H1 (cell line): ENCODE results near the gene TM4SF20. TPM values are rescaled to one million over a fixed set of nuclear protein-coding genes. Genes with fewer than 3 reads are reported as not detected.

ENCODE experiments used
- CTCF ChIA-PET: fragments of 300-600 bp; sonication (Branson Sonifier 250); formaldehyde crosslinking; loops from one replicate; lab custom pipeline; 2021; ENCODE audit not compliant: partially characterized antibody; lab: Charles Lee
- POLR2A ChIA-PET: fragments of 300-600 bp; sonication (Branson Sonifier 250); formaldehyde crosslinking; loops from one replicate; lab custom pipeline; 2021; ENCODE audit warnings: inconsistent platforms; ENCODE audit not compliant: partially characterized antibody; lab: Charles Lee
- DNase-seq, 2 experiments: peaks; one replicate each; pipeline versions ENCODE4 v3.0.0 to v3.0.0-alpha.2; 2010 to 2022; ENCODE audit warnings: low spot score in 2 of 2, low read depth in 1 of 2, mixed read lengths in 1 of 2
- FAIRE-seq: peaks from 2 replicates; lab custom pipeline; 2011; peaks lifted over from hg19 to GRCh38; lab: Jason Lieb, UNC
- H2AFZ ChIP-seq: 2 replicates; pipeline ENCODE4 v1.8.1; 2012; ENCODE audit warnings: low read length, inconsistent platforms
- H2AK5ac ChIP-seq: 2 replicates; pipeline ENCODE4 v1.6.1; 2013; ENCODE audit warnings: low read depth, low read length
- H2BK120ac ChIP-seq: replicated peaks from 2 replicates; pipeline ENCODE3; 2013; ENCODE audit warnings: low read depth, low read length, inconsistent platforms
- H2BK12ac ChIP-seq: 2 replicates; pipeline ENCODE4 v1.6.1; 2013; ENCODE audit warnings: low read depth, low read length
- H2BK15ac ChIP-seq: 2 replicates; pipeline ENCODE4 v1.6.1; 2013; ENCODE audit warnings: low read length
- H2BK20ac ChIP-seq: 2 replicates; pipeline ENCODE4 v1.6.1; 2013; ENCODE audit warnings: low read length
- H2BK5ac ChIP-seq: 2 replicates; pipeline ENCODE4 v1.6.1; 2013; ENCODE audit warnings: low read depth, low read length
- H3K14ac ChIP-seq: 2 replicates; pipeline ENCODE4 v1.6.1; 2013; ENCODE audit warnings: inconsistent platforms; ENCODE audit not compliant: insufficient read length
- H3K18ac ChIP-seq: 2 replicates; pipeline ENCODE4 v1.6.1; 2013; ENCODE audit warnings: low read length; ENCODE audit errors: extremely low read depth
- H3K23ac ChIP-seq: 2 replicates; pipeline ENCODE4 v1.6.1; 2013; ENCODE audit warnings: inconsistent platforms; ENCODE audit not compliant: insufficient read length
- H3K23me2 ChIP-seq: 2 replicates; pipeline ENCODE4 v1.6.1; 2013; ENCODE audit warnings: low read depth, low read length
- H3K27ac ChIP-seq: 2 replicates; pipeline ENCODE4 v1.6.1; 2011; ENCODE audit warnings: low read depth, low read length, inconsistent platforms
- H3K27me3 ChIP-seq, 4 experiments: replicated peaks in 1 of 4; 1 replicate in 1 of 4; 2 replicates in 3 of 4; pipeline versions ENCODE4 v1.6.1 to v1.8.1; 2011 to 2013; ENCODE audit warnings: low read length in 3 of 4, mild to moderate bottlenecking in 3 of 4, inconsistent platforms in 2 of 4, mixed read lengths in 2 of 4, moderate library complexity in 1 of 4; ENCODE audit not compliant: control insufficient read depth in 3 of 4, insufficient read depth in 3 of 4; ENCODE audit errors: extremely low read depth in 1 of 4
- H3K36me3 ChIP-seq, 4 experiments: 2 replicates each; pipeline versions ENCODE4 v1.6.1 to v1.8.1; 2011 to 2013; ENCODE audit warnings: mild to moderate bottlenecking in 4 of 4, low read length in 3 of 4, moderate library complexity in 2 of 4, control low read depth in 1 of 4, inconsistent platforms in 1 of 4; ENCODE audit not compliant: insufficient read depth in 4 of 4, control insufficient read depth in 2 of 4
- H3K4ac ChIP-seq: replicated peaks from 2 replicates; pipeline ENCODE3; 2013; ENCODE audit warnings: low read length, low read depth, mixed read lengths, inconsistent platforms; ENCODE audit not compliant: insufficient read length
- H3K4me1 ChIP-seq, 4 experiments: replicated peaks in 1 of 4; 1 replicate in 1 of 4; 2 replicates in 3 of 4; pipeline versions ENCODE4 v1.6.1 to v1.8.1; 2011 to 2013; ENCODE audit warnings: low read length in 3 of 4, inconsistent platforms in 2 of 4, mixed read lengths in 1 of 4; ENCODE audit not compliant: insufficient read depth in 4 of 4, control insufficient read depth in 3 of 4
- H3K4me2 ChIP-seq, 2 experiments: 2 replicates each; pipeline versions ENCODE4 v1.6.1 to v1.8.1; 2011 to 2013; ENCODE audit warnings: low read depth in 2 of 2, low read length in 2 of 2, control low read depth in 1 of 2, inconsistent platforms in 1 of 2, mild to moderate bottlenecking in 1 of 2; ENCODE audit not compliant: insufficient read depth in 1 of 2
- H3K4me3 ChIP-seq, 4 experiments: fragments of 200-600, 300-600 bp in 1 of 4; sonication (generic), shearing (Covaris generic), sonication (Bioruptor Twin) in 1 of 4; 2 replicates each; pipeline versions ENCODE4 v1.5.1 to v1.8.1; 2011 to 2016; ENCODE audit warnings: low read length in 4 of 4, low read depth in 3 of 4, control low read depth in 2 of 4, inconsistent platforms in 2 of 4, mild to moderate bottlenecking in 2 of 4, mixed read lengths in 1 of 4, moderate library complexity in 1 of 4; ENCODE audit not compliant: insufficient read depth in 2 of 4; ENCODE audit errors: extremely low read depth in 1 of 4
- H3K56ac ChIP-seq: replicated peaks from 2 replicates; pipeline ENCODE3; 2013; ENCODE audit warnings: low read depth, mild to moderate bottlenecking, mixed read lengths, low read length, inconsistent platforms; ENCODE audit not compliant: insufficient read length
- H3K79me1 ChIP-seq: 2 replicates; pipeline ENCODE4 v1.6.1; 2013; ENCODE audit warnings: low read depth, low read length, control low read depth
- H3K79me2 ChIP-seq, 2 experiments: 2 replicates each; pipeline versions ENCODE4 v1.6.1 to v1.8.1; 2012 to 2013; ENCODE audit warnings: low read length in 2 of 2, mild to moderate bottlenecking in 2 of 2, inconsistent platforms in 1 of 2; ENCODE audit not compliant: insufficient read depth in 2 of 2, control insufficient read depth in 1 of 2
- H3K9ac ChIP-seq, 4 experiments: replicated peaks in 1 of 4; 1 replicate in 1 of 4; 2 replicates in 3 of 4; pipeline versions ENCODE4 v1.6.1 to v1.8.1; 2011 to 2013; ENCODE audit warnings: low read depth in 3 of 4, low read length in 3 of 4, control low read depth in 2 of 4, mild to moderate bottlenecking in 2 of 4, moderate library complexity in 2 of 4, inconsistent platforms in 1 of 4; ENCODE audit errors: extremely low read depth in 1 of 4
- H3K9me3 ChIP-seq, 2 experiments: 2 replicates each; pipeline versions ENCODE4 v1.6.1 to v1.8.1; 2012 to 2013; ENCODE audit warnings: mild to moderate bottlenecking in 2 of 2, moderate library complexity in 2 of 2, control low read depth in 1 of 2, inconsistent platforms in 1 of 2, low read depth in 1 of 2, low read length in 1 of 2, mixed read lengths in 1 of 2; ENCODE audit not compliant: insufficient read depth in 2 of 2
- H4K20me1 ChIP-seq, 2 experiments: replicated peaks in 1 of 2; 2 replicates each; pipeline versions ENCODE3 to v1.8.1; 2011 to 2013; ENCODE audit warnings: inconsistent platforms in 2 of 2, low read length in 2 of 2, mild to moderate bottlenecking in 1 of 2; ENCODE audit not compliant: insufficient read depth in 2 of 2, control insufficient read depth in 1 of 2
- H4K5ac ChIP-seq: 2 replicates; pipeline ENCODE4 v1.6.1; 2013; ENCODE audit warnings: low read length, low read depth, mixed read lengths, inconsistent platforms; ENCODE audit not compliant: insufficient read length
- H4K8ac ChIP-seq: 2 replicates; pipeline ENCODE4 v1.8.0; 2013; ENCODE audit warnings: mild to moderate bottlenecking, moderate library complexity, low read length, inconsistent platforms; ENCODE audit not compliant: insufficient read depth; ENCODE audit errors: extremely low read depth
- H4K91ac ChIP-seq: replicated peaks from 2 replicates; pipeline ENCODE3; 2013; ENCODE audit warnings: low read length, mixed read lengths, inconsistent platforms; ENCODE audit not compliant: insufficient read length
- BCL11A ChIP-seq, 2 experiments: IDR thresholded peaks; one replicate each; pipeline ENCODE4 v1.6.1; 2011; ENCODE audit warnings: low read depth in 2 of 2, low read length in 2 of 2, mild to moderate bottlenecking in 2 of 2
- JUN ChIP-seq: IDR thresholded peaks from 2 replicates; pipeline ENCODE4 v1.6.1; 2011; ENCODE audit warnings: low read depth, mild to moderate bottlenecking, improper control_type of control experiment, low read length
- KDM4A ChIP-seq: IDR thresholded peaks from one replicate; pipeline ENCODE4 v1.7.1; 2012; ENCODE audit warnings: low read depth, mild to moderate bottlenecking, moderate library complexity, low read length, inconsistent platforms; ENCODE audit not compliant: severe bottlenecking
- RAD21 ChIP-seq, 2 experiments: IDR thresholded peaks in 1 of 2; conservative IDR thresholded peaks in 1 of 2; 2 replicates each; pipeline ENCODE4 v1.6.1; 2011; ENCODE audit warnings: low read depth in 2 of 2, low read length in 2 of 2, improper control_type of control experiment in 1 of 2, inconsistent platforms in 1 of 2, mild to moderate bottlenecking in 1 of 2, moderate library complexity in 1 of 2
- RXRA ChIP-seq: IDR thresholded peaks from 2 replicates; pipeline ENCODE4 v1.6.1; 2011; ENCODE audit warnings: low read depth, mild to moderate bottlenecking, low read length, moderate library complexity; ENCODE audit not compliant: insufficient read depth
- SIX5 ChIP-seq: IDR thresholded peaks from 2 replicates; pipeline ENCODE4 v1.6.1; 2011; ENCODE audit warnings: mild to moderate bottlenecking, low read depth, low read length
- SP2 ChIP-seq: IDR thresholded peaks from 2 replicates; pipeline ENCODE4 v1.6.1; 2012; ENCODE audit warnings: mild to moderate bottlenecking, low read length, inconsistent platforms
- TAF1 ChIP-seq: IDR thresholded peaks from 2 replicates; pipeline ENCODE4 v1.6.1; 2011; ENCODE audit warnings: mild to moderate bottlenecking, low read depth, low read length
- TAF7 ChIP-seq: optimal IDR thresholded peaks from 2 replicates; pipeline ENCODE3; 2011; ENCODE audit warnings: low read depth, mild to moderate bottlenecking, inconsistent platforms, low read length, moderate library complexity, borderline replicate concordance
- TCF12 ChIP-seq: IDR thresholded peaks from 2 replicates; pipeline ENCODE4 v1.6.1; 2011; ENCODE audit warnings: low read depth, mild to moderate bottlenecking, low read length
- WGBS, 2 experiments: shearing (Covaris generic) in 1 of 2; methylation state at CpG; one replicate each; pipeline versions ENCODE4 v1.1.6 to v1.1.7; 2013 to 2015; ENCODE audit warnings: low lambda C conversion rate in 2 of 2, mixed read lengths in 2 of 2, inconsistent platforms in 1 of 2, low coverage in 1 of 2, missing lambda C conversion rate in 1 of 2; ENCODE audit not compliant: insufficient replicate concordance in 2 of 2, insufficient coverage in 1 of 2, insufficient read length in 1 of 2; ENCODE audit errors: extremely low coverage in 1 of 2, missing lambda C conversion rate in 1 of 2; 5-methylcytosine and 5-hydroxymethylcytosine counted together
- polyA plus RNA-seq, 7 experiments: library from polyadenylated mRNA; depleted of rRNA in 3 of 7; stranded (reverse) in 5 of 7; unstranded in 2 of 7; fragments of >200 nt in 5 of 7; fragments of 200-250 nt in 2 of 7; gene quantifications; 1 replicate in 5 of 7; 2 replicates in 1 of 7; 4 replicates in 1 of 7; pipeline versions ENCODE4 v1.2.1 to v1.2.3, GENCODE V29; 2011 to 2013; ENCODE audit warnings: missing spikeins in 2 of 7, mixed read lengths in 2 of 7
- total RNA-seq: library from RNA; stranded (reverse); fragmentation: NEBNext Ultra II Directional; extraction: Animal tissue kit (Norgen Biotek cat#: 25700); gene quantifications from 2 replicates; pipeline ENCODE4 v1.2.1, GENCODE V29; 2021
- TF ChIP-seq, protein P1 (sequence below): IDR thresholded peaks from 2 replicates; pipeline ENCODE4 v1.6.1; 2011; ENCODE audit warnings: low read depth, mild to moderate bottlenecking, low read length; ENCODE audit not compliant: insufficient read depth

Gene TM4SF20
- total and polyA plus RNA-seq, 2 of the 8 experiments (the other 6 are each of a cell fraction or from before 2014, with no cell fraction given), result not detected

DNA sequence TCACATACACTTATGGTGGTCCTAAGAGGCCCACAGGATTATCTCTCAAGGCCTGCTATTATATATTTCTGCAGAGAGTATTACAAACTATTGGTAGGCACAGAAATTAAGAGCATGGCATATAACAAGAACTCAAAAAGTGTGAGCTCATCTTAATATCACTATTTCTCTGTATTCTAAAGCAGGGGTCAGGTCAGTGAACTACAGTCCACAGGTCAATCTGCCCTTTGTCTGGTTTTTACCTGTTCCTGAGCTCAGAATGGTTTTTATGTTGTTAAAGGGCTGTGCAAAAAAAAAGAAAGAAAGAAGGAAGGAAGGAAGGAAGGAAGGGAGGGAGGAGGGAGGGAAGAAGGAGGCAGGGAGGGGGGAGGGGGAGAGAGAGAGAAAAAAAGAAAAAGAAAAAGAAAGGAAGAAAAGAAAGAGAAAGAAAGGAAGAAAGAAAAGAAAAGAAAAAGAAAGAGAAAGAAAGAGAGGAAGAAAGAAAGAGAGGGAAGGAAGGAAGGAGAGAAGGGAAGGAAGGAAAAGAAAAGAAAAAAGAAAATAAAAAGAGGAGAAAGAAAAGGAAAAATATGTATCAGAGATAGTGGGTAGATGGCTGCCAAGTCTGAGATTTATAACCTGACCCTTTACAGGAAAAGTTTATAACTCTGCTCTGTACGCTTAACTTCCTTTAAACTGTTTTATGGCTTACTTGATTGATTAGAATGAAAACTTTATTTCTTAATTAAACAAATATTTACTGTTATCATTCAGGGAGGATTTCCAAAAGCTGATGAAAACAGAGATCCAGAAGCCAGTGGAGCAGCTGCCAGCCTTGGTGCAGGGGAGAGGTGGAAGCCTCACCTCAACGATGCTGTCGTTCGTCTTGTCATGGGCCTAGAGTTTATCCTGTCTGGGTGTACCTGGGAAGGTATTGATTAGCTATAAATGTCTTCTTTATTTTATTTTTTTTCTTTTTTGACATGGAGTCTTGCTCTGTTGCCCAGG, 19.9 kb upstream of the TM4SF20 start:
- no peak overlapping the region for H3K4me2 ChIP-seq
- no peaks in the 10 kb centered on the region for H3K36me3 ChIP-seq
- no peaks in the 10 kb centered on the region for H3K9me3 ChIP-seq
- H3K4ac ChIP-seq, result no peak overlapping the region
- no peak overlapping the region for H2BK20ac ChIP-seq
- H4K5ac ChIP-seq, result no peak overlapping the region
- H2AK5ac ChIP-seq, result no peak overlapping the region
- H2BK12ac ChIP-seq, result no peak overlapping the region
- H3K4me3 ChIP-seq, result no peak overlapping the region
- H3K23me2 ChIP-seq, result no peaks in the 10 kb centered on the region
- H2AFZ ChIP-seq, result no peak overlapping the region
- no peak overlapping the region for H3K23ac ChIP-seq
- no peak overlapping the region for H3K56ac ChIP-seq
- H3K79me1 ChIP-seq, result no peaks in the 10 kb centered on the region
- no peak overlapping the region for H3K14ac ChIP-seq
- H2BK5ac ChIP-seq, result no peak overlapping the region
- no peak for DNase-seq
- CTCF ChIA-PET, result interaction anchor here (0.6 to 1.6 kb wide), 6 partner anchors 7 to 357 kb away, joined by 3 to 7 read pairs (median 3); no protein-coding TSS in a partner anchor
- no peak overlapping the region for H3K9ac ChIP-seq
- FAIRE-seq, result no peak
- POLR2A ChIA-PET, result no interaction called here
- no peaks in the 10 kb centered on the region; a peak in 1 of 7 replicates for H3K4me1 ChIP-seq
- H3K18ac ChIP-seq, result no peak overlapping the region
- H2BK15ac ChIP-seq, result no peak overlapping the region
- no peak overlapping the region for H2BK120ac ChIP-seq
- WGBS, 2 experiments, result 98% methylated on average over 4 of the region's 4 CpGs; no CpG with 5 or more reads in 1 of the 2 experiments
- H4K8ac ChIP-seq, result no peak overlapping the region
- H3K27ac ChIP-seq, result no peak overlapping the region
- no peaks in the 10 kb centered on the region for H3K79me2 ChIP-seq
- H4K91ac ChIP-seq, result no peak overlapping the region
- H4K20me1 ChIP-seq, result no peaks in the 10 kb centered on the region
- H3K27me3 ChIP-seq, result no peaks in the 10 kb centered on the region
- TF ChIP-seq BCL11A (IDR thresholded peaks at IDR 0.05; ENCODE audit: low read depth in 2 of 2, low read length in 2 of 2), result no peak
- TF ChIP-seq SP2, result no peak
- no peak for TF ChIP-seq TAF1
- TF ChIP-seq TCF12, result no peak
- no peak for TF ChIP-seq JUN
- TF ChIP-seq KDM4A, result no peak
- no peak for TF ChIP-seq SIX5
- TF ChIP-seq TAF7, result no peak
- no peak for TF ChIP-seq RXRA
- no peak for TF ChIP-seq RAD21 (IDR thresholded peaks at IDR 0.05 in 1 of 2, conservative IDR thresholded peaks at IDR 0.05 in 1 of 2; ENCODE audit: low read depth in 2 of 2, low read length in 2 of 2)
- TF ChIP-seq, protein P1, sequence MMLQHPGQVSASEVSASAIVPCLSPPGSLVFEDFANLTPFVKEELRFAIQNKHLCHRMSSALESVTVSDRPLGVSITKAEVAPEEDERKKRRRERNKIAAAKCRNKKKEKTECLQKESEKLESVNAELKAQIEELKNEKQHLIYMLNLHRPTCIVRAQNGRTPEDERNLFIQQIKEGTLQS, result no peak
